Chondrocyte (in vitro differentiated cells): Measurements from ENCODE around the gene TRIM14. TPM values are rescaled to one million over a fixed set of nuclear protein-coding genes. Genes with fewer than 3 reads are reported as not detected.
"Not testable (repeated sequence)": the region's sequence is repeated elsewhere in the genome, so short reads cannot be mapped to it uniquely, and the experiment has no call there.

Experiments used
- DNase-seq: peaks from one replicate; pipeline ENCODE4 v3.0.0; 2021; ENCODE audit warnings: mixed read lengths, low spot score
- H3K27ac Mint-ChIP-seq: one replicate; pipeline ENCODE4 v1.8.0; 2021; ENCODE audit warnings: mild to moderate bottlenecking, moderate library complexity, mixed read lengths; ENCODE audit not compliant: unreplicated experiment
- H3K27me3 Mint-ChIP-seq: 2 replicates; pipeline ENCODE4 v1.8.0; 2021; ENCODE audit warnings: low read depth, mixed read lengths
- H3K36me3 Mint-ChIP-seq: 2 replicates; pipeline ENCODE4 v1.8.0; 2021; ENCODE audit warnings: low read depth, mixed read lengths
- H3K4me1 Mint-ChIP-seq: 2 replicates; pipeline ENCODE4 v1.8.0; 2021; ENCODE audit warnings: low read depth, mild to moderate bottlenecking, mixed read lengths
- H3K4me3 Mint-ChIP-seq: one replicate; pipeline ENCODE4 v1.8.0; 2021; ENCODE audit warnings: mild to moderate bottlenecking, moderate library complexity, mixed read lengths; ENCODE audit not compliant: unreplicated experiment
- H3K9me3 Mint-ChIP-seq: 2 replicates; pipeline ENCODE4 v1.8.0; 2021; ENCODE audit warnings: low read depth, mixed read lengths
- CTCF ChIP-seq: fragments of 200-600 bp; sonication (generic); IDR thresholded peaks from 2 replicates; pipeline ENCODE4 v1.5.0; 2021; ENCODE audit warnings: antibody characterized with exemption, mild to moderate bottlenecking, moderate library complexity
- total RNA-seq: library from RNA; stranded (reverse); gene quantifications from 3 replicates; pipeline ENCODE4 v1.2.1, GENCODE V29; 2021

Gene TRIM14
- total RNA-seq, 1 donor from 2014 or later, result 1.1 TPM

GRCh38 chr9:98078895-98079294, 40.1 kb downstream of the TRIM14 start:
- H3K27ac Mint-ChIP-seq, result no peak overlapping the region
- H3K9me3 Mint-ChIP-seq, result no peaks in the 10 kb centered on the region
- H3K36me3 Mint-ChIP-seq, result peaks cover 29% of the 10 kb centered on the region
- DNase-seq, result no peak
- no peaks in the 10 kb centered on the region for H3K27me3 Mint-ChIP-seq
- no peak for TF ChIP-seq CTCF
- peaks cover 14% of the 10 kb centered on the region for H3K4me1 Mint-ChIP-seq
- H3K4me3 Mint-ChIP-seq, result no peak overlapping the region

- H3K27me3 Mint-ChIP-seq, H3K4me3 Mint-ChIP-seq, H3K9me3 Mint-ChIP-seq, H3K27ac Mint-ChIP-seq, DNase-seq: not testable (repeated sequence)
- Mint-ChIP-seq H3K36me3 (peaks cover 16% of the 10 kb centered on the region), H3K4me1 (peaks cover 14% of the 10 kb centered on the region)
Observed at GRCh38 chr9:98076514-98076890, 42.5 kb downstream of the TRIM14 start.

GRCh38 chr9:98075332-98075805, 43.7 kb downstream of the TRIM14 start:
- H3K27ac Mint-ChIP-seq, result no peak overlapping the region
- peaks cover 10% of the 10 kb centered on the region for H3K4me1 Mint-ChIP-seq
- no peak for DNase-seq

GRCh38 chr9:98074115-98074990, 44.7 kb downstream of the TRIM14 start:
- Mint-ChIP-seq H3K36me3 (peaks cover 12% of the 10 kb centered on the region), H3K27me3 (no peaks in the 10 kb centered on the region), H3K4me1 (peaks cover 8% of the 10 kb centered on the region), H3K9me3 (no peaks in the 10 kb centered on the region), H3K4me3 (no peak overlapping the region), H3K27ac (peak overlapping the region; percentile 3)
- TF ChIP-seq CTCF, result peak; percentile 98
- DNase-seq, result no peak

More at GRCh38 chr9:98075332-98075805, 43.7 kb downstream of the TRIM14 start:
- Mint-ChIP-seq H3K27me3 (no peaks in the 10 kb centered on the region), H3K36me3 (peaks cover 12% of the 10 kb centered on the region), H3K4me3 (no peak overlapping the region), H3K9me3 (no peaks in the 10 kb centered on the region)
- TF ChIP-seq CTCF, result no peak

- DNase-seq, result no peak
- Mint-ChIP-seq H3K36me3 (peaks cover 5% of the 10 kb centered on the region), H3K4me3 (no peak overlapping the region), H3K9me3 (no peaks in the 10 kb centered on the region), H3K27me3 (no peaks in the 10 kb centered on the region), H3K27ac (no peak overlapping the region), H3K4me1 (peaks cover 8% of the 10 kb centered on the region)
- TF ChIP-seq CTCF, result no peak
Observed at GRCh38 chr9:98071737-98072136, 47.3 kb downstream of the TRIM14 start.

- Mint-ChIP-seq H3K4me3 (no peak overlapping the region), H3K27me3 (no peaks in the 10 kb centered on the region), H3K9me3 (no peaks in the 10 kb centered on the region), H3K4me1 (peaks cover 11% of the 10 kb centered on the region), H3K36me3 (peaks cover 10% of the 10 kb centered on the region), H3K27ac (no peak overlapping the region)
- no peak for DNase-seq
- TF ChIP-seq CTCF, result no peak
Observed at GRCh38 chr9:98070704-98071103, 48.3 kb downstream of the TRIM14 start.
